Stromal cell of bone marrow (primary cell): Measurements from ENCODE around the gene SPTBN1.
"Not testable (repeated sequence)": the region's sequence is repeated elsewhere in the genome, so short reads cannot be mapped to it uniquely, and the experiment has no call there.

Experiments
- DNase-seq: peaks from one replicate; pipeline ENCODE4 v3.0.0-alpha.2; 2012; ENCODE audit warnings: low read depth

SPTBN1 gene

DNA sequence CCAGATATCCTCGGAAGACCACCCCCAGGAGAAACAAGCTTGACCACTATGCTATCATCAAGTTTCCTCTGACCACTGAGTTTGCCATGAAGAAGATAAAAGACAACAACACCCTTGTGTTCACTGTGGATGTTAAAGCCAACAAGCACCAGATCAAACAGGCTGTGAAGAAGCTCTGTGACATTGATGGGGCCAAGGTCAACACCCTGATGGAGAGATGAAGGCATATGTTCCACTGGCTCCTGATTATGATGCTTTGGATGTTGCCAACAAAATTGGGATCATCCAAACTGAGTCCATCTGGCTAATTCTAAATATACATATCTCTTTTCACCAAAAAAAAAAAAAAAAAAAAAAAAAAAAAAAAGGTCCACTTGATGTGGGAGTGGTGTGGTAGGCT lies 73.4 kb downstream of the SPTBN1 start:
- DNase-seq = not testable (repeated sequence)

DNA sequence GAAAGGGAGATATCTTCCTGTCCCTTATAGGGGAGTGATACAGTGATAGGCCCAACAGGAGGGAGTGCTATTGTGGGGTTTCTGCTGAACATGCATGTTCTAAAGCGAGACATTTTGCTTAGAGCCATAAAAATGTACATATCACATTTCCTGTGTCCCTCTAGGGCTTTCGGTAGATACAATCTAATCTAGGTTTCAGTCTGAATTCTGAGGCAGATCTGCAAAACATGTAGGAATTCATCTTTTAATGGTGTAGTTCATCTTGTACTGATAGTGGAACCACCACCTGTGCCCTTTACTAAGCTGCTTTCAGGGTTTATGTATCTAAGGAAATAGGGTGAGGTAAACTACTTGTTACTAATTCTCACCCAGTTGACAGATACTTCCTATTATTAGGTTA lies 73.8 kb downstream of the SPTBN1 start:
- no peak for DNase-seq

DNA sequence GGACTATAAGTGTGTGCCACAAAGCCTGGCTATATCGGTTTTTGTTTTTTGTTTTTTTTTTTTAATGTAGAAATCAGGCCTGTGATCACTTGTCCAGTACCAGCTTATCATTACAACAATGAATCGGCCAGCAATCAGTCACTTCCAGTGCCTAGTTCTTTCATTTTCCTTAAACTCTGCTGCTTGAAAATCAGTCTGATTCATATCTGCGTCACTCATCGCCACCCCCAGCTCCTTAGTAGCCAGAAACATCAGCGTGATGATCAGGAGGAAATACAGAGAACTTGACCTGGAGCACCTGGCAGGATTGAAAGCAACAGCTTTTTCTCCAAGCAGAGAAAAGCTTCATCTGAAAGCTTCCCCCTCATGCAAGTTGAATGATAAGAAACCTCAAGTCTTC lies 75.4 kb downstream of the SPTBN1 start:
- no peak for DNase-seq

DNA sequence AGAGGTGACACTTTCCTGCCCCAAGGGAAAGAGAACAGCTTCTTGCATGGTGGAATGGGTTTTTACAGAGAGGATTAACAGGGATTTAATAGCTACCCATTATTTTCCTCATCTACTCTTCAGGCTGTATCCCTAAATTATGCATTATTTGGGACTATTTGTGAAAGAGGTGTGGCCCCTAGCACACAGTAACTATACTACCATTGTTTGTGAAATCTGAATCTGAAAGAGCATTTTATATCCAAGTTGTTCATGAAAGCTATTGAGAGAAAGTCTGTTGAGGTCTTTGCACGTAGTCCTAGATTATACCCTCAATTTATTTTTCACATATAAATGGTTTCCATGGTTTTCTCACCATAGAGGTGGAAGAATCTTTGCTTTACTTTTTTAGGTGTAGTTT lies 78.1 kb downstream of the SPTBN1 start:
- no peak for DNase-seq

DNA sequence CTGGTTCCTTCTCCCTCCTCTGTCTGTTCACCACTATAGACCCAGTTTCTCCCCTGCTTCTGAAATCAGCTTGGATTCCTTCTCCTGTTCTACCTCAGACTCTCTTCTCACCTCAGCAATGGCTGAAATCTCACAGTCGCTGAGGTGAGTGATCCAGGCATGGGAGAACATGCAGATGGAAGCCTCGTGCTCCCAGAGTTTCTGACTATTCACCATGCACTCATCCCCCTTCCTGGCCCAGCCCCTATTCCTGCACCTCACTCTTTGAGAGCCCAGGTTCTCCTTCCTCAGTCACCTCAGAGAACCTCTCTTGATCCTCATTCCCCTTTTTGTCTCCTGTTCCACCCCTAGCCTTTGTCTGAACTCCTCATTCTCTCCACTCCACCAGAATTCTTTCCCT lies 78.5 kb downstream of the SPTBN1 start:
- no peak for DNase-seq

DNA sequence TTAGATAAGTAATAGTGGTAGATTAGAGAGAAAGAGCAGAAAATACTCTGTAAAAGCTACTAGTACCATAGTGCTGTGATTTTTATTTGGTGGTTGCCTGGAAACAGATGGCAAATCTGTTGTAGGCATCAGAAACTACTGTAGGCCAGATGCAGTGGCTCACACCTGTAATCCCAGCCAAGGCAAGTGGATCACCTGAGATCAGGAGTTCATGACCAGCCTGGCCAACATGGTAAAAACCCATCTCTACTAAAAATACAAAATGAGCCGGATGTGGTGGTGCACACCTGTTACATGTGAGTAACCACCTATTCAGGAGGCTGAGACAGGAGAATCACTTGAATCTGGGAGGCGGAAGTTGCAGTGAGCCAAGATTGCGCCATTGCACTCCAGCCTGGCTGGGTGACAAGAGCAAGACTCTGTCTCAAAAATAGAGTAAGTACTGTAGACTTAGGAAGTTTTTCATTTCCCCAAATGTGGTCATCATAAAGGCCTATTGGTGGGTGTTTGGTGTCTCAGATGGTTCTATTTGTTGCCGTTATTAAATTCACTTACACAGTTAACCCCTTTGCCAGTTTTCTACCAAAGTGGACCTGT lies 79.6 kb downstream of the SPTBN1 start:
- DNase-seq = no peak

DNA sequence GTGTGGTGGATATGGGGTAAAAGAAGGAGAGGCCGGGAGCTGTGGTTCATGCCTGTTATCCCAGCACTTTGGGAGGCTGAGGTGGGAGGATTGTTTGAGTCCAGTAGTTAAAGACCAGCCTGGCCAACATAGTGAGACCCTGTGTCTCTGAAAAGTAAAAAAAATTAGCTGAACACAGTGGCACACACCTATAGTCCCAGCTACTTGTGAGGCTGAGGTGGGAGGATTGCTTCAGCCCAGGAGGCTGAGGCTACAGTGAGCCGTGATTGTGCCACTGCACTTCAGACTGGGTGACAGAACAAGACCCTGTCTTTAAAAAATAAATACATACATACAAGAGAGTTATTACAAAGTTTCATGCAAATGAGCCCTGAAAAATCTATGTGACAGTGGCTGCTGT lies 80.6 kb downstream of the SPTBN1 start:
- no peak for DNase-seq

DNA sequence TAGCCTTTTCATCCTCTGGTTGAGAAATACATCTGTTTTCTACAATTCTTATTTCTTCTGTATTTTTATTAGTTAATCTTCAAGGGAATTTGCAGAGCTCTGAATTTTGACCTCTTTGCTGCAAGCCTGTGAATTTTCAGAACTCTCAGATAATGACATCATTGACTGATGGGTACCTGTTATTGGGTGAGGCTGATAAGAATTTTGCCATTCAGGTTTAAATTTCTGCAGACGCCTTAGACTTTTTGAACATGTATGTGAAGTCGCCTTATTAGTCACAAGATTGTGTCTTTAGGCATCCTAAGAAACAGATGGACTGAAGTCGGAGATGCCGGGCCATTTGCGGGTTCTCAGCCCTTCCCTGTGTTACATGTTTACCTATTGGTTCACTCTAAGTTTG lies 82.4 kb downstream of the SPTBN1 start:
- DNase-seq = no peak

DNA sequence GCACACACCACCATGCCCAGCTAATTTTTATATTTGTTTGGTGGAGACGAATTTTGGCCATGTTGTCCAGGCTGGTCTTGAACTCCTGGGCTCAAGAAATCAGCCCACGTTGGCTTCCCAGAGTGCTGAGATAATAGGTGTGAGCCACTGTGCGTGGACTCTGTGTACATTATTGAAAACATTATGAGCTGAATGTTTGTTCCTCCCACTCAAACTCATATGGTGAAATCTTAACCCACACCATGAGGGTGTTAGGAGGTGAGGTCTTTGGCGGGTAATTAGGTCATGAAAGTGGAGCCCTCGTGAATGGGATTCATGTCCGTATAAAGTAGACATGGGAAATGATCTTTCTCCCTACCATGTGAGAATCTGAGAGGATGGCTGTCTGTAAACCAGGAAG lies 83.6 kb downstream of the SPTBN1 start:
- no peak for DNase-seq

DNA sequence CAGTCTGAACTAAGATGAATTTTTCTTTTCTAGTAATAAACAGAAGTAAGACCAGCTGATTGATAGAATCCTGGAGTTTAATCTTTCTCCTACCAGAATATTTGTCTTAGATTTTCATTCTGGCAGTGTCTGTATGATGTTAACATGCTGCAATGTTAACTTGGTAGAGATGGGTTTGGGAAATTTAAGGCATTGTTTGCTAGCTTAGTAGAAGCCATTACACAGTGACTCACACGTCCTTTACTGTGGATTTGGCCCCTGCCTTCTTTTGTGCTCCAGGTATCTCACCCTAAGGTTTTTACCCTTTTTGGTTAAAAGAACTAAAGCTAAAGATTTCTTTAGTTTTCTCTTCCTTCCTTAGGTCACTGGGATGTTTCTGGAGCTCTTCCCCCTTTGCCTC lies 84.1 kb downstream of the SPTBN1 start:
- no peak for DNase-seq

DNA sequence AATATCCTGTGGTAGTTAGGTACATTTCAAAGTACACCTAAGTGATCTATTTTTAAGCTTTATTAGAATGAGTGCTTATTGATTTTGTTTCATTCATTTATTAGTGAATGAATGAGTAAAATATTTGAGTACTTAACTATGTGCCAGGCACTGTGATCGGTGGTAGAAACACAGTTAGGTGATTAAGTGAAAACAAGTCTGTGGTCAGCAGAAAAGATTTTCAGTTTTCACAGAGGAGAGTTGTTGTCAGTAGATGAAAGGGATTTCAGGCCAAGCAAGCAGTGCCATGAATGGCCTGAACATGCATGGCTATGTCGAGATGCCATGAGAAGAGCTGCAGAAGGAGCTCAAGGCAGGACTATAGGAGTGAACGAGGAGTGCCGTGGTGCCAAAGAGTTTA lies 85.9 kb downstream of the SPTBN1 start:
- DNase-seq = no peak

DNA sequence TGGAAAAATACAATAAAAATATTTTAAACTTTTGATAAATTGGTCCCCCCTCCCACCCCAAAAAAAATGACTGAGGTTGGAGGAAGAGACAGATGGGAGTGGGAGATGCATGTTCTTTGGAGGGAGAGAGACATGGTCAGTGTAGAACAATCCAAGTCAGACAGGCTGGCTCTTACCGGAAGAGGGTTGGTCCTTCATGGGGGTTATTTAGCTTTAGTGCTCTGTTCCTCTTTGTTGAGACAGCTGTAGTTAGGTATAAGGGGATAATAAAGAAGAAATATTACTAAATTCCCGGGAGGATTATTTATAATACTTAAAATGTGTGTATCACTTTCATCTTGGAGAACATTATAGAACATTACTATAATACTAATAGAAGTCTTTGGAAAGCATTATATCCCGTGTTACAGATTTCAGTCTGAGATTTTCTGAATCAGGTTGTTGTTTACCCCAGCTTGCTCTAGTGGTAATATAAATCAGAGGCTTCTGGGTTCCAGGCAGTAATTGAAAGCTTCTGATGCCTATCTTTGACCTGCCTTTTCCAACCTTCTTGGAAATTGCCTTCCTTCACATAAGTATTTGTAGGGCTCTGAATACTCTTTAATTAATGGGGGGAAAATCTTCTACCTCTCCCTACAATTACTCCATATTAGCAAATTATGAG lies 87.7 kb downstream of the SPTBN1 start:
- no peak for DNase-seq

DNA sequence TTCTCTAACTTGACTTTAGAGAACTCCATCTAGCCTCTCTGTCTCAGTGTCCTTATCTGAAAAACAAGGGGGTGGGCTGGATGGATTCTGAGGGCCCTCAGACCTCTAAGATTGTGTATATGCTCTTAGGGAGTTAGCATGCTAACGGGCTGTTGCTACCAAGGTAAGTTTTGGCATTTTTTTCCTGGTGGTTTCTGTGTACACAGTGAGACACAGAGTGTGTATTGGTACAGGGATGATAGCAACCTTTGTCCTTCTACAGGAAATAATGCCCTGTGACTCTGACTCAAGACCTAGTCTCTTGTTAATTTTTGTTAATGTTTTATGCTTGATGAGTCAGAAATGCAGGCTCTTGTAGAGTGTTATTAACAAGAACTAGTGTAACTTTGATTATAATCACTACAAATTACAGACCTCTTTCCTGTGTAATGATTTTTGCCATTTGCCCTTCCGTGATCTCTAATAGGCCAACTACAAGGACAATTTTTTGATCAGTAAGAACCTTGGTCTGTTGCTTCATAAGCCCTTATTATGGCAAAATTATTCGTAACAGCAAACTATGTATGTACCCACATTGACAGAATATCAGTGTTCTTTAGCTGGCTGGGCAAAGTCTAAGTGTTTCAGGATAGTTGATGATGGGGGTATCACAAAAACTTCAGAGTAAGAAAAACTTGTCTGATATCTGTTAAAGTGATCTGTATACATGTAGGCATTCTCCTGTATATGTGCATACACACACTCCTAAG lies 89.7 kb downstream of the SPTBN1 start:
- DNase-seq = no peak

DNA sequence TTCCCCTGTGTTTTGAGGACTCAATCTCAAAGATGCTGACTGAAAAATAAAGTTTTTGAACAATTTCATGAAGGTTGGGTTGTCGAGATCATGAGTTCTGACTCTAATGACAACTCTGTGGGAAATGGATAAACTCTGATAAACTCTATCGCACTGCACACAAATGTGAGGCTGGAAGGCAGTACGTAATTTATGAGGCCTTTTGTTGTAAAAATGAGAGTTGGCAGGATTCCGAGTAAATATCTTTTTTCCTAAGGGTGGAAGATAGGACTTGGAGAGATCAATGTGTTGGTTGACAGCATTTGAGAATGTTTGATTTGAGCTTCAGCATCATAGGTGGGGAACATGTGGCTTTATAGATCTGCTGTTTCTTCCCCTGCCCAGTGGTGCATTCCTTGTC lies 90.4 kb downstream of the SPTBN1 start:
- DNase-seq = no peak

DNA sequence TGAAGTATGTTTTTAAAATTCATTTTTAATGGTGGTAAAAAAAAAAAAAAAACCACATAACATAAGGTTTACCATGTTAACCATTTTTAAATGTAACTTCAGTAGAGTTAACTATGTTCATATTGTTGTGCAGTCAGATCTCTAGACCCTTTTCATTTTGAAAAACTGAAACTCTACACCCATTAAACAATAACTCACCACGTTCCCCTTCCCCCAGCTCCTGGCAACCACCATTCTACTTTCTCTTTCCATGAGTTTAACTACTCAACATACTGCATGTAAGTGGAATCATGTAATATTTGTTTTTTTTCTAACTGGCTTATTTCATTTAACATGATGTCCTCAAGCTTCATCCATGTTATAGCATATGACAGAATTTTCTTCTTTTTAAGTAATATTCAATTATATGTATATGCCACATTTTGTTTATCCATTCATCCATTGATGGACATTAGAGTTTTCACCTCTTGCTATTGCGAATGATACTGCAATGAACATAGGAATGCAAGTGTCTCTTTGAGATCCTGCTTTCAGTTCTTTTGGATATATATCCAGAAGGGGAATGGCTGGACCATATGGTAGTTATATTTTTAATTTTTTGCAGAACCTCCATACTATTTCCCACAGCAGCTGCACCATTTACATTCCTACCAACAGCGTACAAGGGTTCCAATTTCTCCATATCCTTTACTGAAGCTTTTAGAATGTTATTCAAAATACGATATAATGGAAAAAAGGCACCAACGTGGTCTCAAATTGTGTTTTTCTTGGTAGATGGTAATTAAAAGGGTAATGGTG lies 91.0 kb downstream of the SPTBN1 start:
- no peak for DNase-seq

DNA sequence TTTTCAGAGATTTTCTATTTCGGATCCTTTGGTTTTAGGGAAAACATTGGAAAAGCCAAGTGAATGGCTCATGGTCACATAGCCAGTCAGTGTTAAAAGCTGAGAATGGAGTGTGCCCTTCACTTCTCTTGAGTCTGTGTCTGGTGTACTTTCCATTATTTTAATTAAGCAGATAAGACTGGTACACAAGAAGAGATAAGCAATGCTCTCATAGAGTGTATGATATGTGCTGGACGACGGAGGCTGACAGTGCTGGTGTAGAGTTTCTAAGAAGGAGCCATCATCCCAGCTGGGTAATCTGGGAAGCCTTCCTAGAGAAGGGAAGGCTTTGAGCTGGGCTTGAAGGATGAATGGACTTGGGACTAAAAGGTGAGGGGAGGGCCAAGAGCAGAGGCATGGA lies 93.3 kb downstream of the SPTBN1 start:
- no peak for DNase-seq

DNA sequence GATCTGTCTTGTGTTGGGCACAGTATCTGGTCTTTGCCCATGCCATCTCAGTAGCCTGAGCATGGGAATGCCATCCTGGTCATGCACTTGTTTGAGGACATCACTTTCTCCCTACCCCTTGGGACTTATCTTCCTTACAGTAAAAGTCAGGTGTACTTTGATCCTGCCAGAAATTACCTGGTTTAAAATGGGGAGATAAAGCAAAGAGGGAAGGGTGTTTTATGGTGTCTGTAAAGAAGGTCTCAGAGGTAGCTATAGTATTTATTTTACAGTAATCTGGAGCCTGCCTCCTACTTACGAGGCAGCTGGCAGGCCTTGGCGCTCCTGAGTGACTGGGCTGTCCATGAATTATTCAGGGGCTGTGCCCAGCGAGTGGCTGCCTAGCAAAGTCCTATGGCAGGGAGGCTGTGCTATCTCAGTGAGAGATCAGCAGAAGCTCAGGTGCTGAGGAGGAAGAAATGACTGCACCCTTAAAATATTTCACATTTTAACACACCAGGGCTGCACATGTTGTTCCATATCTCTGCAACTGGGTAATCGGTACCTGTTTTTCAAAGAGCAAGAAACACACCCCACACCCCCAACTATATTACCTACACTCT lies 93.9 kb downstream of the SPTBN1 start:
- no peak for DNase-seq

DNA sequence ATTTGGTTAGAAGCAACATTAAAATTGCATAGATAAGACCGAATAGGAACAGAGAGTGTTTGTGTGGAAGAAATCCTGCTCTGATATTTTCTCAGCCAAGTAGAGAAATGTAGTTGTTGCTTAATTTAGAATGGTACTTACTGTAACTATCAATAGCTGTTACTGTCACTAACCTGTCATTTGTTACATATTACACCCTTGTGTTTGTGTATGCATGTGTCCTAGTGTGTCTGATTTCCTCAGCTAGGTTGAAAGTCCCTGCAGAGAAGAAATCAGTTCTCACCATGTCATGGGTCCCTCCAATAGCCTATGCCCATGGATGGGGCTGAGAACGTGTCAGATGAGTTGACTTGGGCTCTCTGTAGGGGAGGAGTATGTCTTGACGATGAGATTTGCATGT lies 94.4 kb downstream of the SPTBN1 start:
- DNase-seq = no peak

DNA sequence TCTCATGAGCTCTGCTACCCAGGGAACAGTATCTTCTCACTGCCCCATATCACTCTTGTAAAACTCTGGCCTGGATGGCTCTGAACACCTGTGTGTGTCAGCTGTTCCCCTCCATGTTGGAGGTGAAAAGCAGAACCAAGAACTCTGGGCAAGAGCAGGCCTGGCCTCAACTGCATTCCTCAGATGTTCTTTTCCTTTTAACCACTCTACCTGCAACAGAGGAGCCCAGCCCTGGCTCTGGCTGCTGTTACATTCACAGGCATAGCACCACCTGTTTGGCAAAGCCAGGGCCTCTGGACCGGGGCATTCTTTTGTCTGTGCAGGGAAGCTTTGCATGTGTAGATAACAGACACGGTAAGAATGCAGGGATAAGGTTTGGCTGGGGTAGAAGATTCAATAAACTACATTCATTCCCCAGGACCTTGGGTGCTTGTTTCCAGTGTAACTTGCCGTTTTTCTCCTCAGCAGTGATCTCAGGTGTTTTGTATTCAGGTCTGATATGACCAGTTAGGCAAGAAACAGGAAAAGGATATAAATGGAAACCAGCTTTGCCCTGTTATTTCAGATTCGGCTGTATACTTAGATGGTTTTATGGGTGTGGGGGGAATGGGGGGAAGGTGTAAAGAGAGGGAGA lies 95.1 kb downstream of the SPTBN1 start:
- DNase-seq = no peak

DNA sequence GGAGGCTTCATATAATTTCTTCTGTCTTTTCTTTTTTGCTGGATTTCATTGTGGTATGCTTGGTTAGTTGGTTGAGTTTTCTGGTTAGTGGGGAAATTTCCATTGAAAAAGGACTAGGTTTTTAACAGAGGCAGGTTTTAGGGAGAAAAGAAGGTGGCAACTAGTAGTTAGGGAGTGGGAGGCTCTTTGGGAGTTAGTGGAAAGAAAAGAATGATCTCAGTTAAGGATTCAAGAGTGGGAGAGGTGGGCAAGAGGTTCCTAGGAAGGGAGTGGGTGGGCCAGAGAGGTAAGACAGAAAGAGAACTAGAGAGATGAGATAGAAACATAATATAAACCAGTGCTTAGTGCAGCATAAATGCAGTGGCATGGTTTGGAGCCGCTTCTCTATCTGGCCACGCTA lies 96.9 kb downstream of the SPTBN1 start:
- no peak for DNase-seq

DNA sequence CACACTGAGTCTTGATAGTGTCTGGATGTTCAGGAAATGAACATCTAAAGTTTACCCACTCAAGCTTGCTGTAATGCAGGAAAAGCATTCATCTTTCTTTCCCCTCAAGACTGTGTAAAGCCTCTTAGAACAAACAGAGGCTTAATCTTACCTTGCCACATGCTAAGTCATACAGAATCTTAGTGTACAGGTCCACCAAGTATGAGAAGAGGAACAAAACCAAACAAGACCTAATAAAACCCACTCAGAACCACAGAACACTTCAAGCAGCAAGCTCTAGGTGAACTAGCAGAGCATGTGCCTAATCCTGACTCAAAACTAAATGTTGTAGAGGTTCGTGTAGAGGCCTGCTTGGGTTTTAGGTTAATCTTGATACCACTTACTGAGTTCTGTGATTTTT lies 97.6 kb downstream of the SPTBN1 start:
- no peak for DNase-seq

DNA sequence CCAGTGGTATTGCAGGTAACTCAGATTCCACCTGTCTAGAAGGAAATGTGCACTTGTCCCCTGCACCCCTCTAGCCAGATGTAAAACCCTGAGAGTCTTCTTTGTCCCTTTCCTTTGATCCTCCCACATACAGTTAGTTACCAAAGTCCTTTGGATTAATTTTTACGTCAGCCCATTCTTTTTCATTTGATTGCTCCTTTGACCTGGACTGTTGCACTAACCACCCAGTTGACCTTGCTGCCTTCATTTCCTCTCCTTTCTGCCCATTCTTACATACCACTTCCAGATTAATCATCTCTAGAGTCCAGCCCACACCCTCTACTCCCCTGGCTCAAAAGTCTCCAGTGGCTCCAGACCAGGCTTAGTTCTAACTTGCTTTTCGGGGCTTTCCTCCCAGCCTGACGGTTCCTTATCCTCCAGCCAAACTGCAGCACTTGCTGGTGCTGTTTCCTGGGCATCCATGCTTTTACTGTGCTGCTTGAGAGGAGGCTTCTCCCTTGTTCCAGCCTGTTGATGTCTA lies 99.3 kb downstream of the SPTBN1 start:
- no peak for DNase-seq
